A673 (cell line): Measurements from ENCODE around the gene UBASH3A. TPM values are rescaled to one million over a fixed set of nuclear protein-coding genes. Genes with fewer than 3 reads are reported as not detected.
A peak's percentile ranks its signal among the peaks of the same experiment; 100 is the strongest.
"Not testable (repeated sequence)": the region's sequence is repeated elsewhere in the genome, so short reads cannot be mapped to it uniquely, and the experiment has no call there.

ENCODE experiments used
- BruUV-seq: library from RNA; stranded (reverse); fragments of 400-500 nt; replicated peaks from 2 replicates; lab custom pipeline; 2021; lab: Mats Ljungman, UMichigan
- CTCF ChIA-PET: fragments of 300-600 bp; sonication (Branson Sonifier 250); formaldehyde crosslinking; loops from one replicate; lab custom pipeline; 2022; ENCODE audit warnings: antibody characterized with exemption; lab: Charles Lee
- POLR2A ChIA-PET: fragments of 300-600 bp; sonication (Branson Sonifier 250); formaldehyde crosslinking; loops from one replicate; lab custom pipeline; 2022; ENCODE audit warnings: antibody characterized with exemption; ENCODE audit not compliant: low non-redundant PET; lab: Charles Lee
- DNase-seq: peaks from one replicate; pipeline ENCODE4 v3.0.0-alpha.2; 2015; ENCODE audit warnings: low spot score
- H3K27ac ChIP-seq: fragments of 200-600 bp; sonication (generic); 2 replicates; pipeline ENCODE4 v1.5.1; 2016; ENCODE audit warnings: mixed run types, low read depth, mild to moderate bottlenecking, mixed read lengths, antibody characterized with exemption, low read length; ENCODE audit not compliant: poor library complexity, severe bottlenecking
- H3K27me3 ChIP-seq: fragments of 200-600 bp; sonication (generic); replicated peaks from 2 replicates; pipeline ENCODE4 v1.6.1; 2017; ENCODE audit warnings: mixed run types, low read depth, mild to moderate bottlenecking, mixed read lengths, antibody characterized with exemption, low read length; ENCODE audit not compliant: insufficient read depth, poor library complexity
- H3K36me3 ChIP-seq: fragments of 200-600 bp; sonication (generic); 2 replicates; pipeline ENCODE4 v1.6.1; 2016; ENCODE audit warnings: mixed run types, mild to moderate bottlenecking, mixed read lengths, antibody characterized with exemption, low read length; ENCODE audit not compliant: insufficient read depth, poor library complexity, severe bottlenecking
- H3K4me1 ChIP-seq: fragments of 200-600 bp; sonication (generic); 2 replicates; pipeline ENCODE4 v1.6.1; 2017; ENCODE audit warnings: mixed run types, mild to moderate bottlenecking, mixed read lengths, antibody characterized with exemption, low read length; ENCODE audit not compliant: insufficient read depth, poor library complexity, severe bottlenecking
- H3K4me3 ChIP-seq: fragments of 200-600 bp; sonication (generic); 2 replicates; pipeline ENCODE4 v1.5.1; 2016; ENCODE audit warnings: low read depth, mixed run types, mild to moderate bottlenecking, mixed read lengths, low read length; ENCODE audit not compliant: poor library complexity, severe bottlenecking
- H3K9me3 ChIP-seq: fragments of 200-600 bp; sonication (generic); 2 replicates; pipeline ENCODE4 v1.6.1; 2016; ENCODE audit warnings: mixed run types, low read depth, mild to moderate bottlenecking, mixed read lengths, antibody characterized with exemption, low read length; ENCODE audit not compliant: poor library complexity, severe bottlenecking
- EZH2 ChIP-seq: fragments of 200-600 bp; sonication (generic); IDR thresholded peaks from 2 replicates; pipeline ENCODE4 v1.6.1; 2017; ENCODE audit warnings: borderline replicate concordance, low read depth, mild to moderate bottlenecking, mixed read lengths, antibody characterized with exemption, low read length; ENCODE audit not compliant: poor library complexity, severe bottlenecking
- intact Hi-C: fragments of 100-400 bp; cut with micrococcal nuclease; formaldehyde crosslinking; loops from one replicate; pipeline ENCODE4 v1.10.0; 2022; ENCODE audit not compliant: unreplicated experiment
- total RNA-seq: library from RNA; stranded (reverse); gene quantifications from 2 replicates; pipeline ENCODE4 v1.2.3, GENCODE V29; 2021
- TF ChIP-seq, protein P1 (sequence below): fragments of 300-800, 200-600 bp; sonication (generic); conservative IDR thresholded peaks from 2 replicates; pipeline ENCODE4 v1.5.1; 2017; ENCODE audit warnings: low read depth, mild to moderate bottlenecking, antibody characterized with exemption, low read length, moderate library complexity, mixed read lengths

UBASH3A gene
- total RNA-seq, 1 experiment from 2014 or later, result not detected

DNA sequence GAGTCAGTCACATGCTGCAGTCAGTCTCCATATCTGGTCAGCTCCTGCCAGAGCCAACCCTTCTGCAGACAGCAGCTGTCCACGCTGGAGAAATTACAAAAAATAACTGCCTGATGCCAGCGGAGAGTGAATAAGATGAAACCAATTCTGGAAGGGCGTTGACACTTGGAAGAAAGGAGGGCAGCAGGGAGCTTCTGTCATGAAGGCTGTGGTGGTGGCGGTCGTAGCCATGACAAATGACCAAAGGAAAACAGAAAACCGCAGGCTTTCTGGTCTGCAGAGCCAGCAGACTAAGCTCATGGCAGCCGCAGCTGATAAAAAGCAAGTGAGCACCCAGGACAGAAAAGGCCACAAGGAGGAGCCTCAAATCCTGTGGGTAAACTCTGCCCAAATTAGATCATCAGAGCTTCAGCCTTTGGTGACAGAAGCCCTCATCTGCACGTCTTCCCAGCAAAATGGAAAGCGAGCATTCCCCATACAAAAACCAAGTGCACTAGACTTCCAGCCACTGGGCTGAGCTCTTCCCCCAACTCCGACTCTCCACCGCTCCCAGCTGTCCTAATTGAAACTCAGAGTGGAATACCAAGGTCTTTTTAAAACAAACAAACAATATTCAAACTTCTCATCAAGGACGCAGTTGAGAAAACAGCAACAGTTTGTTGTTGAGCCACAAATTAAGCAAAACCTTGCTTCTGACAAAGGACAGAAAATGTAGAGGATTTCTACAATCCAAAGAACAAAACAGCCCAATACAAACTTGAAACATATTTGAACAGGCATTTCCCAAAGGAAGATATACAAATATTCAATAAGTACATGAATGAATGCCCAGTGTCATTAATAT is 63.7 kb downstream of the UBASH3A start:
- Histone ChIP-seq H3K36me3 (no peaks in the 10 kb centered on the region), H3K27ac (peak overlapping the region; percentile 29), H3K4me1 (peaks cover 57% of the 10 kb centered on the region), H3K4me3 (no peak overlapping the region), H3K9me3 (no peaks in the 10 kb centered on the region), H3K27me3 (no peaks in the 10 kb centered on the region)
- POLR2A ChIA-PET, result no interaction called here
- no peak for TF ChIP-seq EZH2
- TF ChIP-seq, protein P1, sequence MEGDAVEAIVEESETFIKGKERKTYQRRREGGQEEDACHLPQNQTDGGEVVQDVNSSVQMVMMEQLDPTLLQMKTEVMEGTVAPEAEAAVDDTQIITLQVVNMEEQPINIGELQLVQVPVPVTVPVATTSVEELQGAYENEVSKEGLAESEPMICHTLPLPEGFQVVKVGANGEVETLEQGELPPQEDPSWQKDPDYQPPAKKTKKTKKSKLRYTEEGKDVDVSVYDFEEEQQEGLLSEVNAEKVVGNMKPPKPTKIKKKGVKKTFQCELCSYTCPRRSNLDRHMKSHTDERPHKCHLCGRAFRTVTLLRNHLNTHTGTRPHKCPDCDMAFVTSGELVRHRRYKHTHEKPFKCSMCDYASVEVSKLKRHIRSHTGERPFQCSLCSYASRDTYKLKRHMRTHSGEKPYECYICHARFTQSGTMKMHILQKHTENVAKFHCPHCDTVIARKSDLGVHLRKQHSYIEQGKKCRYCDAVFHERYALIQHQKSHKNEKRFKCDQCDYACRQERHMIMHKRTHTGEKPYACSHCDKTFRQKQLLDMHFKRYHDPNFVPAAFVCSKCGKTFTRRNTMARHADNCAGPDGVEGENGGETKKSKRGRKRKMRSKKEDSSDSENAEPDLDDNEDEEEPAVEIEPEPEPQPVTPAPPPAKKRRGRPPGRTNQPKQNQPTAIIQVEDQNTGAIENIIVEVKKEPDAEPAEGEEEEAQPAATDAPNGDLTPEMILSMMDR, result peak; percentile 44; the same call in 1 of the 2 replicates
- intact Hi-C loops, result no loop called here
- DNase-seq, result peak; percentile 48
- CTCF ChIA-PET, result no interaction called here
- no TSS peak for BruUV-seq

DNA sequence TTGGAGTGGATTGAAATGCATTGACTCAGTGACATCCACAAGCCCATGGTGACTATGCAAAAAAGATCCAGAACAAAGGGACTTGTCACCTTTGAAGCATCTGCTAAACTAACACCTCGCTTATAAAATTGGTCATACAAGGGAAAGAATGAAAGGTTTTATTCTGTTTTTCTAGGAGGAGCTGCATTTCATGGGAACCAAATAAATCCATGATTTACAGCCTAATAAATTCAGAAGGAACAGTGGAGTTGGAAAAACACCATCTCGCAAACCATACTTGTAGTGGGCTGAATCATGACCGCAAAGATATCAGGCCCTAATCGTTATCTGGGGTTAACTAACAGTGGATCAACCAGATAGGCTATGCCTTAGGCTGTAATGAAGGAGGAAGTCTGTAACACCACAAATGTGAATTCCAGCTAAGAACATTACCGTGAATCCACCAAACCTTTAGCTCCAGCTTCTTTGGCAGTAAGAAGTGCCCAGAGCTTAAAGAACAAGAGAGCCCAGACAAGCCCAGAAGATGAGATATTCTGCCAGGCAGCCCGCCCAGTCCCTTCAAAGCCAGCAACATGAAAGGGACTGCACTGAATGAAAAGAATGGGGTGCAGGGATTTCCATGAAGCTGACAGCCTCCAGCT is 64.9 kb downstream of the UBASH3A start:
- no peaks in the 10 kb centered on the region for H3K36me3 ChIP-seq
- BruUV-seq, result no TSS peak
- H3K9me3 ChIP-seq, result no peaks in the 10 kb centered on the region
- H3K27me3 ChIP-seq, result no peaks in the 10 kb centered on the region
- ChIA-PET POLR2A (no interaction called here), CTCF (no interaction called here)
- H3K4me1 ChIP-seq, result peaks cover 44% of the 10 kb centered on the region
- H3K27ac ChIP-seq, result peak overlapping the region; percentile 15
- TF ChIP-seq EZH2, result no peak
- TF ChIP-seq, protein P1, result no peak
- no peak for DNase-seq
- intact Hi-C loops, result loop anchor here (1.0 kb wide), 1 partner anchor 13 kb away; no protein-coding TSS in a partner anchor
- H3K4me3 ChIP-seq, result no peak overlapping the region

DNA sequence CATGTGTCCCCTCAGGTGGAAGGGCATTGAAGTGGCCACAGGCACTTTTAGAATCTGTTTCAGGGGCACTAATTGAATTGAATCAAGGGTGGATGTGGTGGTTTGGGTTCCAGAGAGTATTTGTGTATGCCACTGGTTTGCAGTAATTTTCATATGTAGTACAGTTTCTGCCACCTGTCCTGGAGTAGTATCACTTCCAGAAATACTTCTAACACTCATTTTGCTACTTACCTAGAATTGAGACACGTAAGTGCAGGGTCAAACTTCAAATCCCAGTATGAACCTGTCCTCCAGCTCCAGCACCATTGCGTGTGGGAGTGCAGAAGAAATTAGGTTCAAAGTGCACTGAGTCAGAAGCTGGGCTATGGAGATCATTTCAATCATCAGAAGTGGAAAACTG is 65.6 kb downstream of the UBASH3A start:
- intact Hi-C loops, result loop anchor here (1.0 kb wide), 1 partner anchor 12 kb away; no protein-coding TSS in a partner anchor
- H3K36me3 ChIP-seq, result no peaks in the 10 kb centered on the region
- BruUV-seq, result no TSS peak
- H3K27me3 ChIP-seq, result no peaks in the 10 kb centered on the region
- ChIA-PET POLR2A (no interaction called here), CTCF (no interaction called here)
- H3K27ac ChIP-seq, result peak overlapping the region; percentile 15
- DNase-seq, result no peak
- H3K9me3 ChIP-seq, result no peaks in the 10 kb centered on the region
- TF ChIP-seq, protein P1, result no peak
- no peak for TF ChIP-seq EZH2
- H3K4me1 ChIP-seq, result peaks cover 38% of the 10 kb centered on the region
- no peak overlapping the region for H3K4me3 ChIP-seq

DNA sequence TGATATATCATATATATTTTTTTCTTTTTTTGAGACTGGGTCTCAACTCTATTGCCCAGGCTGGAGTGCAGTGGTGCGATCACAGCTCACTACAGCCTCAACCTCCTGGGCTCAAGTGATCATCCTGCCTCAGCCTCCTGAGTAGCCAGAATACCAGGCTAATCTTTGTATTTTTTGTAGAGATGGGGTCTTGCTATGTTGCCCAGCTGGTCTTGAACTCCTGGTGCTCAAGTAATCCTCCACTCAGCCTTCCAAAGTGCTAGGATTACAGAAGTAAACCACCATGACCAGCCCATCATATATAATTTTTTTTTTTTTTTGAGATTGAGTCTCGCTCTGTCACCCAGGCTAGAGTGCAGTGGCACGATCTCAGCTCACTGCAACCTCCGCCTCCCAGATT is 66.0 kb downstream of the UBASH3A start:
- H3K27me3 ChIP-seq, H3K27ac ChIP-seq, H3K9me3 ChIP-seq, H3K4me3 ChIP-seq, DNase-seq, H3K36me3 ChIP-seq, CTCF ChIA-PET, POLR2A ChIA-PET, BruUV-seq: not testable (repeated sequence)
- intact Hi-C loops, result loop anchor here (1.0 kb wide), 1 partner anchor 12 kb away; no protein-coding TSS in a partner anchor
- peaks cover 33% of the 10 kb centered on the region for H3K4me1 ChIP-seq
